HG03571 (cell line): ENCODE data around the gene SH3BP2.

Source experiments
- ATAC-seq: cut with Tn5 transposase; IDR thresholded peaks from one replicate; pipeline ENCODE4 v1.9.1; 2021; ENCODE audit not compliant: unreplicated experiment

The SH3BP2 gene

GRCh38 chr4:2850966-2851798 lies 58.3 kb downstream of the SH3BP2 start:
- no peak for ATAC-seq

DNA sequence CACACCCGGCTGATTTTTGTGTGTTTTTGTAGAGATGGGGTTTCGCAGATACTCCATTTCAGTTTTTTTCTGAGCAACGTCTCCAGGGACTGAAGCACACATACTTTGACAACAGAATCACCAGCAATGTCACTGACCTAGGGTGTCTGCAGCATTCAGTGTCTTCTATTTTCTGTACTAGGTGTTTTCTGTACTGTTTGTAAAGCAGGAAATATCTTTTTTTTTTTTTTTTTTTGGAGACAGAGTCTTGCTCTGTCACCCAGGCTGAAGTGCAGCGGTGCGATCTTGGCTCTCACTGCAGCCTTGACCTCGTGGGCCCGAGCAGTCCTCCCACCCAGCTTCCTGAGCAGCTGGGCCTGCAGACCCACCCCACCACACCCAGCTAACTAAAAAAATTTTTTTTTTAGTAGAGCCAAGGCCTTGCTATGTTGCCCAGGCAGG lies 59.6 kb downstream of the SH3BP2 start:
- ATAC-seq: peak; percentile 43

DNA sequence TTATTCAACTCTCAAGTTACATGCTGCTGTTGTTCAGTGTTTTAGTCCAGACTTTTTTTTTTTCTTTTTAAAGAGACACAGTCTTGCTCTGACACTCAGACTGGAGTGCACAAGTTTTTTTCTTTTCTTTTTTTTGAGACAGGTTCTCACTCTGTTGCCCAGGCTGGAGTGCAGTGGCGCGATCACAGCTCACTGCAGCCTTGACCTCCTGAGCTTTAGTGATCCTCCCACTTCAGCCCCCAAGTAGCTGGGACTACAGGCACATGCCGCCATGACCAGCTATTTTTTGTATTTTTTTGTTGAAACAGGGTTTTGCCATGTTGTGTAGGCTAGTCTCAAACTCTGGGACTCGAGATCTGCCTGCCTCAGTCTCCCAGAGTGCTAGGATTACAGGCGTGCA lies 62.7 kb downstream of the SH3BP2 start:
- no peak for ATAC-seq

GRCh38 chr4:2856266-2856665 lies 63.4 kb downstream of the SH3BP2 start:
- ATAC-seq: no peak

GRCh38 chr4:2857349-2857927 lies 64.6 kb downstream of the SH3BP2 start:
- no peak for ATAC-seq

DNA sequence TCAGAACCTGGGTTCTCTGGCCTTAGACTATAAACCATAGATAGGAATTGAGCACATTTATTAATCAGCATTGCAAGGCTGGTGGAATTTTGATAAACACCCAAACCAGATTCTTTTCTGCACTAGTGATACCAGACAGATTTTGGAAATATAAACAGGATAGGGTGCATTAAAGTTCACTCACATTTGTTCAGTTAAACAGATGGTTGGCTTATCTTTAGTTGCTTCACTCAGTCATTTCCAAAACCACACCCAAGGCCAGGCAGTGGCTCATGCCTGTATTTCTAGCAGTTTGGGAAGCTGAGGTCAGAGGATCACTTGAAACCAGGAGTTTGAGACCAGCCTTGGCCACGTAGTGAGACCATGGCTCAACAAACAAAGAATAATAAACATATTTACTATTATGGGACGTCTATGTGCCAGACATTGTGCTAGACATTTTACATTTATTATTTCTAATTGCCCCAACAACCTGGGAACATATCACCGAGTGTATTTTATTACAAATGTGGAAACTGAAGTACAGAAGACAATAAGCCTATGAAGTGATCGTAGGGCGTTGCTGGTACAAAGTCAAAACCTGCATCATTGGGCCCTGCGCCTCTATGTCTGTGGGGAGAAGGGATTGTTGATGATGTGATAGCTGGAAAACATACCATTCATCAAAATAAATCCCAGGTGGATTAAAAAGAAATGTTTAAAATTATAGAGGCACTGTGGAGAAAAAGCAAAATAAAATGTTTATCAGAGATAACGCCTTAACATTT lies 65.7 kb downstream of the SH3BP2 start:
- ATAC-seq: no peak

- ATAC-seq: no peak
Measured at GRCh38 chr4:2859514-2859913, 66.6 kb downstream of the SH3BP2 start.

DNA sequence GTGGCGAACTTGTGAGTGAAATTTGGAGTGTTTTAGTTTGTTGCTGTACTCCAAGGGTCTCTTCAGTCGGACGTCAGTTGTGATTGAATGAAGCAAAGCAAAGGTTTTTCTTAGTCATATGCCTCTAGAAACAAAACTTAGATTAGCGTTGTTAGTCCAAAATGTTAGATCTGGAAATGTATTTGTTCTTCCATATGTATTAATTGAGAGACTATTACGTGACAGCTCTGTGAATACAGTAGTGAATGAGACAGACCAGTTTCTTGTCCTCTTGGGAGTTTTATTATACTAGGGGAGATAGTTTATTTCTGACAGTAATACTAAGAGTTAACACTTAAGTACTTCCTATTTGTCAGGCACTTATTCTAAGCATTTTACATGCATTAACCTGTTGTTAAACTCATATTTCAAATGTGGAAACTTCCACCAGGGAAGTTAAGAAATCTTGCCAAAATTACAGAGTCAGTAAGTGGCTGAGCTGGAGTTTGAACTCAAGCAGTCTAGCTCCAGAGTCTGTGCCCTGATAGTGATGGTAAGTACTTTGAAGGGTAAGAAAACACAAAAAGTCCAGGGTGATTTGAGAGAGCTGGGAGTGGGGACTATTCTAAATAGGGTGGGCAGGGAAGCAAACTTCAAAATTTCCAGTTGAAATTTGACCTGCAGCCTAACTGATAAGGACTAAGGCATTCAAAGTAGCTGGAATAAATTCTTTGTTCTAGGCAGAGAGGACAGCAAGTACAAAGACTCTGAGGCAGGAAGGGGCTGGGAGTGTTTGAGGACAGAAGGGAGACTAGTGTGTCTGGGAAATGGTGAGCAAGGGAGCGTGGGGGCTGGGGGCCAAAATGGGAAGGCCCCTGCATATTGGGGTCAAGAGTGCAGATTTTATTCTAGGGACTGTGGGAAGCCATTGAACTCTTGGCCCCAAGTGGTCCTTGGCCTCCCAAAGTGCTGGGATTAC lies 67.8 kb downstream of the SH3BP2 start:
- ATAC-seq: no peak

- no peak for ATAC-seq
Measured at GRCh38 chr4:2861631-2862436, 68.9 kb downstream of the SH3BP2 start.

GRCh38 chr4:2862528-2862927 lies 69.6 kb downstream of the SH3BP2 start:
- ATAC-seq: no peak

DNA sequence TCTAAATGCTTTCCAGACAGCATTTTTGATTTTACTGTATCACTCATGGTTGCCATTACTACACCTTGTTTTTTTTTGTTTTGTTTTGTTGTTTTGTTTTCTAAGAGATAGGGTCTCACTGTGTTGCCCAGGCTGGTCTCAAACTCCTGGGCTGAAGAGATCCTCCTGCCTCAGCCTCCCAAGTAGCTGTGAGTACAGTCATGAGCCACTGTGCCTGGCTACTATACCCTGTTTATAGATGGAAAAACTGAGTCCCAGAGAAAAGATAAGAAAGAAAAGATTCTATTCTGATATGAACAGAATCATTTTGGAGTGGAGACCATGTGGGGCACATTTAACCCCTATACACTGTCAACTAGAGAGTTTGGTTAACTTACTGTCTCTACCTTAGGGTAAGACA lies 70.8 kb downstream of the SH3BP2 start:
- ATAC-seq: no peak

- no peak for ATAC-seq
Measured at GRCh38 chr4:2865196-2865780, 72.4 kb downstream of the SH3BP2 start.

GRCh38 chr4:2866160-2866861 lies 73.4 kb downstream of the SH3BP2 start:
- no peak for ATAC-seq

GRCh38 chr4:2866891-2867290 lies 74.0 kb downstream of the SH3BP2 start:
- no peak for ATAC-seq

- ATAC-seq: no peak
Measured at GRCh38 chr4:2867758-2868491, 75.0 kb downstream of the SH3BP2 start.

DNA sequence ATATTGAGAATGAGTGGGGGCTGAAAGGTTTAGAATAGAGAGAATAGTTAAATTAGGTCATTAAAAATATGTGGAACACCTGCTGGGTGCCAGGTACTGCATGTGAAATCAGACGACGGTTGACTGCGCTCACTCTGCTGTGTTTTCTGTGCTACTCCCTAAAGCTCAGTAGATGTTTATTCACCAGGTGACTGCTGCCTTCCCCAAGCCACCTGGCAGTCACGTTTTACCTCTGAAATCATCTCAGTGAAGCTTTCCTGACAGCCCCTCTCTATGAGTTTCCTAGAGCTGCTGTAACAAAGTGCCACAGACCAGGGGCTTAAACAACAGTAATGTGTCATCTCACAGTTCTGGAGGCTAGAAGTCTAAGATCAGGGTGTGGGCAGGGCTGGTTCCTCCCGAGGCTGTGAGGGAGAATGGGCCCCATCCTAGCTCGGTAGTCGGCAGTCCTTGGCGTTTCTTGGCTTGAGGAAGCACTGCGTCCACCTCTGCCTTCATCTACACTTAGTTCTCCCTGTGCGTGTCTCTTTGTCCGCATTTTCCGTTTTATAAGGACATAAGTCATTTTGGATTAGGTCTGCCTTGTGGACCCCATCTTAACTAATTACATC lies 76.1 kb downstream of the SH3BP2 start:
- no peak for ATAC-seq

DNA sequence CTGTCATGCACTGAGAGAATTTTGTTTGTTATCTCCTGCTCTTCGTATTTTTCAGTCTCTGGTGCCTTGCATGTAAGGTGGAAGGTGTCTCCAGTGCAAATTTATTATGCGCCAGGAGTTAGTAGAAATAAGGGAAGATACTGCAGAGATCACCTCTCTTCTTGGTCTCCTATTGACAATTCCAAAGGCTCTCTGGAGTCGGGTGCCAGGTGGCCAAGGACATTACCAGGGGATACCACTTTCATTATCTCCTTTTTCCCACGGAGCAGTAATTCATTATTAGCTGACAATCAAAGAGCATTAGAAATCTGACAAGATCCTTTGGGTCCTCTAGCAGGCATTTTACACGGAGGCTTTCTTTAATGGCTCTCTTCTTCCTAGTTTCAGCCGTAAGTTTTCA lies 76.8 kb downstream of the SH3BP2 start:
- ATAC-seq: no peak

DNA sequence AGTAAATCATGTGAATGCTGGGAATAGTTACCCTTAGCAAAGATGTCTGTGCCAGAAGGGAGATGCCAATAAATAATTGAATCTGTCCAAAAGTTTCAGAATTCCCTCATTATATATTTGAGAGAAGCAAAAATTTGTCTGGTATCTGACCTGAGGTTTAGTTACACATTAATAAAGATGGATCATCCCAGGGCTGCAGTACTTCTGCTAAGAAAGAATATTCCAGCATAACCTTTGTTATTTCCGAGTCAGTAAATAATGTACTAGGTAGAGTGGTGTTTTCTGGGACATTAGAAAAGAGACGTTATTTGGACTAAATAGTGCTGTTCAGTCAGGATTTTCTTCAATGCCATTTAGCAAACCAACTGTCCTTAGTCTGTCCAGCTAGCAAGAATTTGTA lies 77.2 kb downstream of the SH3BP2 start:
- no peak for ATAC-seq
